Measurements from ENCODE around the gene DLGAP1. TPM values are rescaled to one million over a fixed set of nuclear protein-coding genes. Genes with fewer than 3 reads are reported as not detected.

DLGAP1 gene
- polyA plus RNA-seq, 1 donor from 2014 or later = 4.5 TPM

DNA sequence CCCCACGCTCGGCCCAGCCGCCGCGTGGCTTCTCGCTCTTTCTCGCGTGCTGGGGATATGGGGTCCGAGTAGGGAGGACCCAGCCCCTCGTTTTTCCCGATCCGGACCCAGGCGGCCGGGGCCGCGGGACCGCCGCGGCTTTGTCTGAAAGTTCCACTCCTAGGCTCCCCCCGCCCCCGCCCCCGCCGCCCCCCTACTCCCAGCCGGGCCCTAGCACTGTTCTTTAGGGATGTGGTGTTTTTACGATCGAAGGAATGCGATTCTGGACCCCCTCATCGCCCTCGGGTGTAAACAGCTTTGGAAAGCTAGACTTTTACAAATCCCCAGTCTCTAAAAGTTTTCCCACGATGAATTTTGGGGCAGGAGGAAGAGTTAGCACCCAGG, 1004.3 kb downstream of the DLGAP1 start:
- Histone ChIP-seq H3K9ac (ENCODE audit: low read length) (peak overlapping the region; percentile 46), H3K27ac (ENCODE audit: low read length) (no peak overlapping the region), H3K4me2 (ENCODE audit: low read length) (peak overlapping the region; percentile 58), H2AFZ (ENCODE audit: low read depth, low read length) (peak overlapping the region; percentile 60), H3K36me3 (ENCODE audit: insufficient read depth, low read length) (no peaks in the 10 kb centered on the region), H3K4me3 (ENCODE audit: low read length) (peak overlapping the region; percentile 87), H3K9me2 (ENCODE audit: insufficient read depth, low read length) (no peaks in the 10 kb centered on the region), H4K20me1 (ENCODE audit: insufficient read depth) (no peaks in the 10 kb centered on the region), H3K79me2 (replicated peaks; ENCODE audit: insufficient read depth, low read length) (peaks cover 43% of the 10 kb centered on the region), H3F3A (ENCODE audit: insufficient read depth, low read length, poor library complexity, severe bottlenecking) (no peaks in the 10 kb centered on the region), H3K9me3 (ENCODE audit: low read length) (no peaks in the 10 kb centered on the region), H3K27me3 (ENCODE audit: insufficient read depth, low read depth, low read length) (peaks cover 57% of the 10 kb centered on the region)
- TF ChIP-seq POLR2AphosphoS5 (IDR thresholded peaks at IDR 0.05) (no peak), RAD21 (conservative IDR thresholded peaks at IDR 0.05) (no peak), TAF1 (IDR thresholded peaks at IDR 0.05; ENCODE audit: low read depth) (no peak), SMC3 (conservative IDR thresholded peaks at IDR 0.05; ENCODE audit: poor library complexity) (no peak), MXI1 (conservative IDR thresholded peaks at IDR 0.05; ENCODE audit: poor library complexity, severe bottlenecking) (no peak), EP300 (conservative IDR thresholded peaks at IDR 0.05; ENCODE audit: poor library complexity, severe bottlenecking) (no peak), EZH2 (IDR thresholded peaks at IDR 0.05; ENCODE audit: borderline replicate concordance, insufficient read depth, low read length, poor library complexity, severe bottlenecking) (no peak)
- TF ChIP-seq, protein P1, sequence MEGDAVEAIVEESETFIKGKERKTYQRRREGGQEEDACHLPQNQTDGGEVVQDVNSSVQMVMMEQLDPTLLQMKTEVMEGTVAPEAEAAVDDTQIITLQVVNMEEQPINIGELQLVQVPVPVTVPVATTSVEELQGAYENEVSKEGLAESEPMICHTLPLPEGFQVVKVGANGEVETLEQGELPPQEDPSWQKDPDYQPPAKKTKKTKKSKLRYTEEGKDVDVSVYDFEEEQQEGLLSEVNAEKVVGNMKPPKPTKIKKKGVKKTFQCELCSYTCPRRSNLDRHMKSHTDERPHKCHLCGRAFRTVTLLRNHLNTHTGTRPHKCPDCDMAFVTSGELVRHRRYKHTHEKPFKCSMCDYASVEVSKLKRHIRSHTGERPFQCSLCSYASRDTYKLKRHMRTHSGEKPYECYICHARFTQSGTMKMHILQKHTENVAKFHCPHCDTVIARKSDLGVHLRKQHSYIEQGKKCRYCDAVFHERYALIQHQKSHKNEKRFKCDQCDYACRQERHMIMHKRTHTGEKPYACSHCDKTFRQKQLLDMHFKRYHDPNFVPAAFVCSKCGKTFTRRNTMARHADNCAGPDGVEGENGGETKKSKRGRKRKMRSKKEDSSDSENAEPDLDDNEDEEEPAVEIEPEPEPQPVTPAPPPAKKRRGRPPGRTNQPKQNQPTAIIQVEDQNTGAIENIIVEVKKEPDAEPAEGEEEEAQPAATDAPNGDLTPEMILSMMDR (IDR thresholded peaks at IDR 0.05; ENCODE audit: poor library complexity, severe bottlenecking) = no peak
- TF ChIP-seq, protein P2, sequence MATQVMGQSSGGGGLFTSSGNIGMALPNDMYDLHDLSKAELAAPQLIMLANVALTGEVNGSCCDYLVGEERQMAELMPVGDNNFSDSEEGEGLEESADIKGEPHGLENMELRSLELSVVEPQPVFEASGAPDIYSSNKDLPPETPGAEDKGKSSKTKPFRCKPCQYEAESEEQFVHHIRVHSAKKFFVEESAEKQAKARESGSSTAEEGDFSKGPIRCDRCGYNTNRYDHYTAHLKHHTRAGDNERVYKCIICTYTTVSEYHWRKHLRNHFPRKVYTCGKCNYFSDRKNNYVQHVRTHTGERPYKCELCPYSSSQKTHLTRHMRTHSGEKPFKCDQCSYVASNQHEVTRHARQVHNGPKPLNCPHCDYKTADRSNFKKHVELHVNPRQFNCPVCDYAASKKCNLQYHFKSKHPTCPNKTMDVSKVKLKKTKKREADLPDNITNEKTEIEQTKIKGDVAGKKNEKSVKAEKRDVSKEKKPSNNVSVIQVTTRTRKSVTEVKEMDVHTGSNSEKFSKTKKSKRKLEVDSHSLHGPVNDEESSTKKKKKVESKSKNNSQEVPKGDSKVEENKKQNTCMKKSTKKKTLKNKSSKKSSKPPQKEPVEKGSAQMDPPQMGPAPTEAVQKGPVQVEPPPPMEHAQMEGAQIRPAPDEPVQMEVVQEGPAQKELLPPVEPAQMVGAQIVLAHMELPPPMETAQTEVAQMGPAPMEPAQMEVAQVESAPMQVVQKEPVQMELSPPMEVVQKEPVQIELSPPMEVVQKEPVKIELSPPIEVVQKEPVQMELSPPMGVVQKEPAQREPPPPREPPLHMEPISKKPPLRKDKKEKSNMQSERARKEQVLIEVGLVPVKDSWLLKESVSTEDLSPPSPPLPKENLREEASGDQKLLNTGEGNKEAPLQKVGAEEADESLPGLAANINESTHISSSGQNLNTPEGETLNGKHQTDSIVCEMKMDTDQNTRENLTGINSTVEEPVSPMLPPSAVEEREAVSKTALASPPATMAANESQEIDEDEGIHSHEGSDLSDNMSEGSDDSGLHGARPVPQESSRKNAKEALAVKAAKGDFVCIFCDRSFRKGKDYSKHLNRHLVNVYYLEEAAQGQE (IDR thresholded peaks at IDR 0.05; ENCODE audit: borderline replicate concordance) = no peak

DNA sequence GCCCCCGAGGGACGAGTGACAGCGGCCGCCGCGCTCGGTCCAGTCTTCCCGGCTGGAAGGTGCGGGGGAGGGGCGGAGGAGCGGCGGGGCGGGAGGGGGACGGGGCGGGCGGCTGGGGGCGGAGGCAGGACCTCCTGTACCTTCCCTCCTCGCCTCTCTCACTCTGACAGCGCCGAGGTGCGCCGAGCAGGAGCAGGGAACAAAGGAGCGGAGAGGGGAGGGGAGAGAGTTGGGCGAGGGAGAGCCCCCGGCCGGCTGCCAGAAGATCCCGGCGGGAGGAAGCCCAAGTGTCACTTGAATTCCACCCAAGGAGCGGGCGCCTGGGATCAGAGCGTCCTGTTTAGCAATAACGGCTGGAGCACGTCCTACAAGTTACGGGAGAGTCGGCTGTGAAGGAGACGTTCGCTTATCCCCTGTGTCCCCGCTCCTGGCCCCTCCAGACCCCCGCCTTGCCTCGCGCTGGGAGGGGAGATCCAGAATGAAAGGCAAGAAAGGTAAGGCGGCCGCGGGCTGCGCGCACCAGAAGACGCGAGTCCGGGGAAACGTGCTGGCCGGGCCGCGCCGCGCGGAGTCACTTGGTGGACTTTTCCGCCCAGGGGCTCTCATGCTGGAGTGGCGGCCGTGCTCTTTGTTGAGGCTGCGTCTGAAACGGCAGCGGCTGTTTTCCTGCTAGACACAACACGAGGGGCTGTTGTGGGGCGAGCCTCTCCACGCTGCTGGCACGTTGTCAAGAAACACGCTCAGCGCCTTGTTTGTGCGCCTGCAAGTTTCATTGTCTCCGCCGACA, 1004.9 kb downstream of the DLGAP1 start, which contains the start of gene TGIF1:
TSS of gene TGIF1 (plus strand) at position 161 of the 787 bp plus-strand sequence. CDS start at position 479, 318 bp downstream.
- peaks cover 57% of the 10 kb centered on the region for H3K27me3 ChIP-seq (ENCODE audit: insufficient read depth, low read depth, low read length)
- H2AFZ ChIP-seq (ENCODE audit: low read depth, low read length) = peak within 1 kb of the TSS; percentile 60
- peak within 1 kb of the TSS; percentile 54 for H3K9ac ChIP-seq (ENCODE audit: low read length)
- H3K79me2 ChIP-seq (replicated peaks; ENCODE audit: insufficient read depth, low read length) = peaks cover 37% of the 10 kb centered on the region
- no peaks in the 10 kb centered on the region for H3K9me3 ChIP-seq (ENCODE audit: low read length)
- H3K27ac ChIP-seq (ENCODE audit: low read length) = no peak within 1 kb of the TSS
- H3K36me3 ChIP-seq (ENCODE audit: insufficient read depth, low read length) = no peaks in the 10 kb centered on the region
- TF ChIP-seq POLR2AphosphoS5 (IDR thresholded peaks at IDR 0.05) = peak; percentile 35
- TF ChIP-seq MXI1 (conservative IDR thresholded peaks at IDR 0.05; ENCODE audit: poor library complexity, severe bottlenecking) = peak; percentile 93
- TF ChIP-seq, protein P2 (IDR thresholded peaks at IDR 0.05; ENCODE audit: borderline replicate concordance) = peak; percentile 20
- TF ChIP-seq SMC3 (conservative IDR thresholded peaks at IDR 0.05; ENCODE audit: poor library complexity) = no peak
- no peaks in the 10 kb centered on the region for H3F3A ChIP-seq (ENCODE audit: insufficient read depth, low read length, poor library complexity, severe bottlenecking)
- peak within 1 kb of the TSS; percentile 86 for H3K4me2 ChIP-seq (ENCODE audit: low read length)
- no peaks in the 10 kb centered on the region for H4K20me1 ChIP-seq (ENCODE audit: insufficient read depth)
- peak within 1 kb of the TSS; percentile 87 for H3K4me3 ChIP-seq (ENCODE audit: low read length)
- no peaks in the 10 kb centered on the region for H3K9me2 ChIP-seq (ENCODE audit: insufficient read depth, low read length)

All from neural cell (in vitro differentiated cells).